K562 (cell line): ENCODE data around the gene PPCDC. TPM values are rescaled to one million over a fixed set of nuclear protein-coding genes. Genes with fewer than 3 reads are reported as not detected.

Source experiments
- ARNT ChIP-seq, 2 experiments: fragments of 450-650 bp; IDR thresholded peaks; 2 replicates each; pipeline ENCODE4 v1.6.1; 2016; ENCODE audit warnings: mild to moderate bottlenecking in 1 of 2
- CUX1 ChIP-seq: fragments of 200-800 bp; sonication (Bioruptor generic); IDR thresholded peaks from 2 replicates; pipeline ENCODE4 v1.6.1; 2016; ENCODE audit warnings: missing genetic modification characterization, missing compliant biosample characterization
- HDAC2 ChIP-seq: fragments of 450-650 bp; IDR thresholded peaks from 2 replicates; pipeline ENCODE4 v1.6.1; 2016; ENCODE audit warnings: mild to moderate bottlenecking
- HES1 ChIP-seq: fragments of 450-650 bp; IDR thresholded peaks from 2 replicates; pipeline ENCODE4 v1.6.1; 2016; ENCODE audit warnings: low read depth, mild to moderate bottlenecking, moderate library complexity
- NBN ChIP-seq: fragments of 450-650 bp; IDR thresholded peaks from 2 replicates; pipeline ENCODE4 v1.6.1; 2016; ENCODE audit warnings: low read depth, mild to moderate bottlenecking
- POLR2B ChIP-seq: fragments of 450-650 bp; IDR thresholded peaks from 2 replicates; pipeline ENCODE4 v1.6.1; 2018; ENCODE audit warnings: low read depth; ENCODE audit not compliant: partially characterized antibody
- SMARCC2 ChIP-seq: fragments of 450-650 bp; IDR thresholded peaks from 2 replicates; pipeline ENCODE4 v1.6.1; 2017; ENCODE audit warnings: antibody characterized with exemption, moderate library complexity, mild to moderate bottlenecking, low read depth
- SPI1 ChIP-seq: IDR thresholded peaks from 2 replicates; pipeline ENCODE4 v1.6.1; 2011; ENCODE audit warnings: low read depth, low read length, control low read depth, borderline replicate concordance
- SREBF1 ChIP-seq: fragments of 150-350 bp; IDR thresholded peaks from 2 replicates; pipeline ENCODE4 v1.6.1; 2014; ENCODE audit warnings: antibody characterized with exemption, low read depth, low read length, borderline replicate concordance
- TOE1 ChIP-seq, 2 experiments: fragments of 450-650 bp in 1 of 2; sonication (generic) in 1 of 2; formaldehyde crosslinking in 1 of 2; IDR thresholded peaks; 2 replicates each; pipeline versions ENCODE4 v1.7.1 to v1.8.0; 2016 to 2022; ENCODE audit warnings: borderline replicate concordance in 2 of 2, mild to moderate bottlenecking in 2 of 2, antibody characterized with exemption in 1 of 2, inconsistent platforms in 1 of 2, low read depth in 1 of 2, missing genetic modification reagents in 1 of 2, moderate library complexity in 1 of 2
- ZFP36 ChIP-seq: fragments of 150-350 bp; IDR thresholded peaks from 2 replicates; pipeline ENCODE4 v1.6.1; 2018; ENCODE audit warnings: low read length, low read depth; ENCODE audit not compliant: partially characterized antibody
- ZNF311 ChIP-seq: fragments of 250-450 bp; sonication (Bioruptor Pico); IDR thresholded peaks from 2 replicates; pipeline ENCODE4 v1.4.0; 2020; ENCODE audit warnings: mild to moderate bottlenecking, moderate library complexity
- ZNF347 ChIP-seq: fragments of 450-650 bp; formaldehyde crosslinking; IDR thresholded peaks from 2 replicates; pipeline ENCODE4 v1.4.0; 2020; ENCODE audit warnings: low read depth, mild to moderate bottlenecking, moderate library complexity
- polyA plus RNA-seq, 8 experiments: library from polyadenylated mRNA; depleted of rRNA in 4 of 8; stranded (reverse) in 5 of 8; unstranded in 3 of 8; fragments of >200 nt; fragmentation: Nextera tagmentation in 2 of 8; fragmentation: Illumina TruSeq in 1 of 8; extraction: Ambion mirVana in 2 of 8; extraction: Trizol in 1 of 8; gene quantifications; 2 replicates each; pipeline versions ENCODE4 v1.2.1 to v1.2.3, GENCODE V29; 2011 to 2014; ENCODE audit warnings: inconsistent platforms in 1 of 8, missing spikeins in 1 of 8
- total RNA-seq, 7 experiments: library from RNA; depleted of rRNA in 6 of 7; stranded (reverse); fragments of >200 nt in 6 of 7; fragmentation: Illumina TruSeq in 2 of 7; extraction: Trizol in 2 of 7; gene quantifications; 2 replicates each; pipeline versions ENCODE4 v1.2.1 to v1.2.3, GENCODE V29; 2011 to 2021; ENCODE audit warnings: low replicate concordance in 1 of 7
- TF ChIP-seq, protein P1 (sequence below): sonication (generic); formaldehyde crosslinking; IDR thresholded peaks from 2 replicates; pipeline ENCODE4 v1.8.0; 2023; ENCODE audit warnings: mild to moderate bottlenecking, missing genetic modification reagents

The PPCDC gene
- total and polyA plus RNA-seq, 9 of the 15 experiments (the other 6 are each of a cell fraction or from before 2014, with no cell fraction given) = 10.9 to 53.6 (median 16.7) TPM

DNA sequence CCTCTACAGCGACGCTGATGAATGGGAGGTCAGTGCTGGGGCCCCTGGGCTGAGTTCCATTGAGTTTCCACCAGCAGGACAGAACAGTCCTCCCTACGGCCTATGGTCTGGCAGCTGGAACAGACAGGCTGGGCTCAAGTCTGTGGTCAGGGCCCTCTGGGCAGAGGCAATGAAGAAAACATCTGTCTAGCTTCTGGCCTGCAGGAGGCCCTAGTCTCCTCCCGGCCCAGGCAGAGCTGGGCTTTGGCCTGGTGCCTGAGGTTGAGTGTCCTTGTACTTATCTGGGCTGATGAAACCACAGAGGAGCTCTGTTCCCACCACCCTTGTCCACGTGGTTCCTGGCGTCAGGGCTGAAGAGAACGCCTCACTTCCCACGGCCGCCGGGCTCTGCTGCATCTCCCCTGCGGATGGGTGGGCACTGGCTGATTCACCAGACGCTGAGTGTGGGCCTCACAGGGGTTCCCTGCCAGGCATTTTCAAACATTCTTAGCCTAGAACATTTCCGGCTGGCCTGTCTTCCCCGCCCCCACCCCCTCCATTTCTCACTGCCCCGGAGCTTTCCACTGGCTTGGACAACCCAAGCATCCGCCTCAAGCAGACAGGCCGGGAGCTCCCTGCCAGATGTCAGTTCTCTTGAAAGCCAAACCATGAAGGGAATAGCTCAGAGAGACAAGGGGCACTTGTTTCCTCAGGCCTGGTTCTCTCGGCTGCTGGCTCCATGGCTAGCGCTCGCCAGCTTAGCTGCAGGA lies 20.3 kb downstream of the PPCDC start (continued):
- TF ChIP-seq CUX1 (CRISPR knock-in tag) (no peak; the same call in 1 of the 2 replicates), SPI1 (peak; percentile 10; the same call in 1 of the 2 replicates), ZFP36 (peak; percentile 54), NBN (peak; percentile 36; the same call in 1 of the 2 replicates), SREBF1 (no peak), TOE1 (IDR thresholded peaks at IDR 0.05; ENCODE audit: borderline replicate concordance) (peak; percentile 65; the same call in 1 of the 2 replicates), TOE1 (CRISPR knock-in tag; IDR thresholded peaks at IDR 0.05; ENCODE audit: borderline replicate concordance, low read depth) (no peak), POLR2B (no peak), HDAC2 (peak; percentile 71; the same call in 1 of the 2 replicates), ZNF311 (CRISPR knock-in tag) (no peak), ARNT (IDR thresholded peaks at IDR 0.05) (0 out of 4 replicates have a peak, but pooled peaks of 1 of the 2 experiments have one; percentile 16), HES1 (peak; percentile 73), SMARCC2 (no peak), ZNF347 (CRISPR knock-in tag) (no peak)
- TF ChIP-seq, protein P1, sequence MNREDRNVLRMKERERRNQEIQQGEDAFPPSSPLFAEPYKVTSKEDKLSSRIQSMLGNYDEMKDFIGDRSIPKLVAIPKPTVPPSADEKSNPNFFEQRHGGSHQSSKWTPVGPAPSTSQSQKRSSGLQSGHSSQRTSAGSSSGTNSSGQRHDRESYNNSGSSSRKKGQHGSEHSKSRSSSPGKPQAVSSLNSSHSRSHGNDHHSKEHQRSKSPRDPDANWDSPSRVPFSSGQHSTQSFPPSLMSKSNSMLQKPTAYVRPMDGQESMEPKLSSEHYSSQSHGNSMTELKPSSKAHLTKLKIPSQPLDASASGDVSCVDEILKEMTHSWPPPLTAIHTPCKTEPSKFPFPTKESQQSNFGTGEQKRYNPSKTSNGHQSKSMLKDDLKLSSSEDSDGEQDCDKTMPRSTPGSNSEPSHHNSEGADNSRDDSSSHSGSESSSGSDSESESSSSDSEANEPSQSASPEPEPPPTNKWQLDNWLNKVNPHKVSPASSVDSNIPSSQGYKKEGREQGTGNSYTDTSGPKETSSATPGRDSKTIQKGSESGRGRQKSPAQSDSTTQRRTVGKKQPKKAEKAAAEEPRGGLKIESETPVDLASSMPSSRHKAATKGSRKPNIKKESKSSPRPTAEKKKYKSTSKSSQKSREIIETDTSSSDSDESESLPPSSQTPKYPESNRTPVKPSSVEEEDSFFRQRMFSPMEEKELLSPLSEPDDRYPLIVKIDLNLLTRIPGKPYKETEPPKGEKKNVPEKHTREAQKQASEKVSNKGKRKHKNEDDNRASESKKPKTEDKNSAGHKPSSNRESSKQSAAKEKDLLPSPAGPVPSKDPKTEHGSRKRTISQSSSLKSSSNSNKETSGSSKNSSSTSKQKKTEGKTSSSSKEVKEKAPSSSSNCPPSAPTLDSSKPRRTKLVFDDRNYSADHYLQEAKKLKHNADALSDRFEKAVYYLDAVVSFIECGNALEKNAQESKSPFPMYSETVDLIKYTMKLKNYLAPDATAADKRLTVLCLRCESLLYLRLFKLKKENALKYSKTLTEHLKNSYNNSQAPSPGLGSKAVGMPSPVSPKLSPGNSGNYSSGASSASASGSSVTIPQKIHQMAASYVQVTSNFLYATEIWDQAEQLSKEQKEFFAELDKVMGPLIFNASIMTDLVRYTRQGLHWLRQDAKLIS = no peak; the same call in 1 of the 2 replicates
